Mammary epithelial cell (primary cell): ENCODE results near the gene MOCS1.

Experiments used
- CTCF ChIP-seq, 2 donors: IDR thresholded peaks in 1 of 2; conservative IDR thresholded peaks in 1 of 2; 2 replicates each; pipeline ENCODE4 v1.5.1; 2011 to 2012; ENCODE audit warnings: inconsistent platforms in 2 of 2, low read length in 2 of 2, mild to moderate bottlenecking in 2 of 2, control low read depth in 1 of 2, low read depth in 1 of 2; ENCODE audit not compliant: insufficient read depth in 1 of 2; ENCODE audit errors: extremely low read depth in 1 of 2
- EZH2 ChIP-seq: IDR thresholded peaks from 2 replicates; pipeline ENCODE4 v1.6.1; 2012; ENCODE audit warnings: low read length, inconsistent platforms, borderline replicate concordance

GRCh38 chr6:39920157-39920556, 14.1 kb downstream of the MOCS1 start:
- no peak for TF ChIP-seq CTCF (conservative IDR thresholded peaks at IDR 0.05 in 1 of 2, IDR thresholded peaks at IDR 0.05 in 1 of 2; ENCODE audit: extremely low read depth in 1 of 2, insufficient read depth in 1 of 2, low read depth in 1 of 2, low read length in 2 of 2)
- TF ChIP-seq EZH2: no peak
